ENCODE measurements around the gene DENND5A.
"Not testable (repeated sequence)": the region's sequence is repeated elsewhere in the genome, so short reads cannot be mapped to it uniquely, and the experiment has no call there.

Gene DENND5A

DNA sequence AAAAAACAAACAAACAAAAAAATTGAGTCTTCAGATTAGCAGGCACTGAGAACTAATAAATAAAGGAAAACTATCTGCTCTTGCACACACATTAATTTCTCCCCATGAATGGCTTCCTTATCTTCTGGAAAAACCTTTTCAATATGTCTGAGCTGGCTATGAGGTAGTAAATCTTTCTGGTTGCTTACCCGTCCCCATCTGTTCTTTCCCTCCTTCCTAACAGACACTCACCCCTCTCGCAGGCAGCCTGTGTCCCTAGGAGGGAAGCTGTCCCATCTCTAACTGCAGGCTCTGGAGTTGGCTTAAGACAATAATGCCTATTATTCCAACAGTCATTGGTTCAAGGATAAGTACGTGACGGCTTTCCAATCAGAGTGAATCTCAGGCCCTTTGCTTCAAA, 165.5 kb downstream of the DENND5A start:
- no peak overlapping the region for H3K27ac ChIP-seq (ENCODE audit: low read depth, low read length)
- no peak overlapping the region for H3K4me3 ChIP-seq (ENCODE audit: low read length)
- no peaks in the 10 kb centered on the region for H4K20me1 ChIP-seq (ENCODE audit: control insufficient read depth, insufficient read depth, low read depth, low read length)
- H3K36me3 ChIP-seq (ENCODE audit: control insufficient read depth, low read length) = no peaks in the 10 kb centered on the region
- H3K9me3 ChIP-seq (ENCODE audit: control insufficient read depth, insufficient read depth, low read length) = no peaks in the 10 kb centered on the region
- H3K4me2 ChIP-seq (ENCODE audit: low read length) = no peak overlapping the region
- H3K79me2 ChIP-seq (ENCODE audit: control insufficient read depth, low read length) = no peaks in the 10 kb centered on the region
- no peaks in the 10 kb centered on the region for H3K4me1 ChIP-seq (ENCODE audit: control insufficient read depth, low read length)
- H3K9me2 ChIP-seq (replicated peaks; ENCODE audit: control insufficient read depth, low read length) = no peaks in the 10 kb centered on the region
- 0 out of 2 replicates have a peak, but pooled peaks cover 6% of the 10 kb centered on the region for H3K27me3 ChIP-seq (ENCODE audit: control insufficient read depth, low read length)
- no peaks in the 10 kb centered on the region for H3F3A ChIP-seq (ENCODE audit: control insufficient read depth, insufficient read depth)
- TF ChIP-seq EZH2phosphoT487 (IDR thresholded peaks at IDR 0.05; ENCODE audit: borderline replicate concordance, low read length) = no peak
- TF ChIP-seq, protein P1, sequence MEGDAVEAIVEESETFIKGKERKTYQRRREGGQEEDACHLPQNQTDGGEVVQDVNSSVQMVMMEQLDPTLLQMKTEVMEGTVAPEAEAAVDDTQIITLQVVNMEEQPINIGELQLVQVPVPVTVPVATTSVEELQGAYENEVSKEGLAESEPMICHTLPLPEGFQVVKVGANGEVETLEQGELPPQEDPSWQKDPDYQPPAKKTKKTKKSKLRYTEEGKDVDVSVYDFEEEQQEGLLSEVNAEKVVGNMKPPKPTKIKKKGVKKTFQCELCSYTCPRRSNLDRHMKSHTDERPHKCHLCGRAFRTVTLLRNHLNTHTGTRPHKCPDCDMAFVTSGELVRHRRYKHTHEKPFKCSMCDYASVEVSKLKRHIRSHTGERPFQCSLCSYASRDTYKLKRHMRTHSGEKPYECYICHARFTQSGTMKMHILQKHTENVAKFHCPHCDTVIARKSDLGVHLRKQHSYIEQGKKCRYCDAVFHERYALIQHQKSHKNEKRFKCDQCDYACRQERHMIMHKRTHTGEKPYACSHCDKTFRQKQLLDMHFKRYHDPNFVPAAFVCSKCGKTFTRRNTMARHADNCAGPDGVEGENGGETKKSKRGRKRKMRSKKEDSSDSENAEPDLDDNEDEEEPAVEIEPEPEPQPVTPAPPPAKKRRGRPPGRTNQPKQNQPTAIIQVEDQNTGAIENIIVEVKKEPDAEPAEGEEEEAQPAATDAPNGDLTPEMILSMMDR (IDR thresholded peaks at IDR 0.05; ENCODE audit: low read depth, low read length, poor library complexity, severe bottlenecking) = no peak

DNA sequence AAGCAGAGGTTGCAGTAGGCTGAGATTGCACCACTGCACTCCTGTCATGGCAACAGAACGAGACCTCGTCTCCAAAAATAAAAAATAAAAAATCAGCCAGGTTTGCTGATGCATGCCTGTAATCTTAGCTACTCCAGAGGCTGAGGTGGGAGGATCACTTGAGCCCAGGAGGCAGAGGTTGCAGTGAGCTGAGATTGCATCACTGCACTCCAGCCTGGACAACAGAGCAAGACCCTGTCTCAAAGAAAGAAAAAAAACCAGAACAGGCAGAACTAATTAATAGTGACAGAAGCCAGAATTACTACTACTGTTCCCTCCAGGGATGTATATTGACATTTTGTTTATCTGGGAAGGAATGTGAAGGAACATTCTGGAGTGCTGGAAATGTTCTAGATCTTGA, 166.7 kb downstream of the DENND5A start:
- H3K4me1 ChIP-seq (ENCODE audit: control insufficient read depth, low read length); H3K79me2 ChIP-seq (ENCODE audit: control insufficient read depth, low read length); H3K36me3 ChIP-seq (ENCODE audit: control insufficient read depth, low read length); H3K27me3 ChIP-seq (ENCODE audit: control insufficient read depth, low read length); H3K4me2 ChIP-seq (ENCODE audit: low read length); H3F3A ChIP-seq (ENCODE audit: control insufficient read depth, insufficient read depth); H4K20me1 ChIP-seq (ENCODE audit: control insufficient read depth, insufficient read depth, low read depth, low read length); H3K4me3 ChIP-seq (ENCODE audit: low read length); H3K9me3 ChIP-seq (ENCODE audit: control insufficient read depth, insufficient read depth, low read length); H3K9me2 ChIP-seq (replicated peaks; ENCODE audit: control insufficient read depth, low read length); H3K27ac ChIP-seq (ENCODE audit: low read depth, low read length): not testable (repeated sequence)

DNA sequence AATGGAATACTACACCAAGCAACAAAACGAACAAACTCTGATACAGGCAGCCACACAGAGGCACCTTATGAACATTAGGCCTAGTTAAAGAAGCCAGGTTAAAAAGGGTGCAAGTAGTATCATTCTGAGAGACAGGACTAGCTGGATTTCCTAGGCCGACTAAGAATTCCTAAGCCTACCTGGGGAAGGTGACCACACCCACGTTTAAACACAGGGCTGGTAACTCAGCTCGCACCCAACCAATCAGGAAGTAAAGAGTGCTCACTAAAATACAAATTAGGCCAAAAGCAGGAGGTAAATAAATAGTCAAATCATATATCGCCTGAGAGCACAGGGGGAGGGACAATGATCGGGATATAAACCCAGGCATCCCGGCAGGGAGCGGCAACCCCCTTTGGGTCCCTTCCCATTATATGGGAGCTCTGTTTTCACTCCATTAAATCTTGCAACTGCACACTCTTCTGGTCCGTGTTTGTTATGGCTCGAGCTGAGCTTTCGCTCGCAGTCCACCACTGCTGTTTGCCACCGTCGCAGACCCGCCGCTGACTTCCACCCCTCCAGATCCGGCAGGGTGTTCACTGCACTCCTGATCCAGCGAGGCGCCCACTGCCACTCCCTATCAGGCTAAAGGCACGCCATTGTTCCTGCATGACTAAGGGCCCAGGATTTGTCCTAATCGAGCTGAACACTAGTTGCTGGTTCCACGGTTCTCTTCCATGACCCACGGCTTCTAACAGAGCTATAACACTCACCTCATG, 167.8 kb downstream of the DENND5A start:
- not testable (repeated sequence) for H3F3A ChIP-seq (ENCODE audit: control insufficient read depth, insufficient read depth); H3K4me1 ChIP-seq (ENCODE audit: control insufficient read depth, low read length); H3K4me2 ChIP-seq (ENCODE audit: low read length); H3K79me2 ChIP-seq (ENCODE audit: control insufficient read depth, low read length); H3K4me3 ChIP-seq (ENCODE audit: low read length); H3K27ac ChIP-seq (ENCODE audit: low read depth, low read length); H3K9me3 ChIP-seq (ENCODE audit: control insufficient read depth, insufficient read depth, low read length); H3K36me3 ChIP-seq (ENCODE audit: control insufficient read depth, low read length); H3K9me2 ChIP-seq (replicated peaks; ENCODE audit: control insufficient read depth, low read length); H4K20me1 ChIP-seq (ENCODE audit: control insufficient read depth, insufficient read depth, low read depth, low read length)
- peaks cover 11% of the 10 kb centered on the region for H3K27me3 ChIP-seq (ENCODE audit: control insufficient read depth, low read length)

DNA sequence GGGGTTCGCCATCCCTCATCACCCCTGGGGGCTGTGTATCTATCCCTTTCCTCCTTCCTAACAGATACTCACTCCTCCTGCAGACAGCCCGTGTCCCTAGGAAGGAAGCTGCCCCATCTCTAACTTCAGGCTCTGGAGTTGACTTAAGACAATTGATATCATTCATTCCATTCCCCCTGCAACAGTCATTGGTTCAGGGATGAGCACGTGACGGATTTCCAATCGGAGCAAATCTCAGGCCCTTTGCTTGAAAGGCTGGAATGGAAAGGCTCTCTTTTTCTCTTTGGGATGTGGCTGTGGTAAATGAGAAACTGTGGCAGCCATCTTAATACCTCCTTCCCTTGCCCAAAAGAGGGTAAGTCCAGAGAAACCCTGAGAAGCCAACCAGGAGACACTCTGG, 168.7 kb downstream of the DENND5A start:
- H3K4me3 ChIP-seq (ENCODE audit: low read length) = no peak overlapping the region
- no peaks in the 10 kb centered on the region for H3K4me1 ChIP-seq (ENCODE audit: control insufficient read depth, low read length)
- TF ChIP-seq, protein P1 (IDR thresholded peaks at IDR 0.05; ENCODE audit: low read depth, low read length, poor library complexity, severe bottlenecking) = no peak
- TF ChIP-seq EZH2phosphoT487 (IDR thresholded peaks at IDR 0.05; ENCODE audit: borderline replicate concordance, low read length) = no peak
- H3K27me3 ChIP-seq (ENCODE audit: control insufficient read depth, low read length) = peaks cover 16% of the 10 kb centered on the region
- H3F3A ChIP-seq (ENCODE audit: control insufficient read depth, insufficient read depth) = no peaks in the 10 kb centered on the region
- H3K9me3 ChIP-seq (ENCODE audit: control insufficient read depth, insufficient read depth, low read length) = no peaks in the 10 kb centered on the region
- no peaks in the 10 kb centered on the region for H3K79me2 ChIP-seq (ENCODE audit: control insufficient read depth, low read length)
- H3K36me3 ChIP-seq (ENCODE audit: control insufficient read depth, low read length) = no peaks in the 10 kb centered on the region
- H3K9me2 ChIP-seq (replicated peaks; ENCODE audit: control insufficient read depth, low read length) = no peaks in the 10 kb centered on the region
- H3K4me2 ChIP-seq (ENCODE audit: low read length) = no peak overlapping the region
- no peaks in the 10 kb centered on the region for H4K20me1 ChIP-seq (ENCODE audit: control insufficient read depth, insufficient read depth, low read depth, low read length)
- no peak overlapping the region for H3K27ac ChIP-seq (ENCODE audit: low read depth, low read length)

Measured in DOHH2 (cell line).